GM18867 (cell line): Measurements from ENCODE around the gene ERH.

Experiments used
- ATAC-seq: cut with Tn5 transposase; IDR thresholded peaks from one replicate; pipeline ENCODE4 v1.9.1; 2021; ENCODE audit warnings: mild to moderate bottlenecking, moderate library complexity; ENCODE audit not compliant: unreplicated experiment

Gene ERH

GRCh38 chr14:69331206-69331605, 66.9 kb downstream of the ERH start:
- no peak for ATAC-seq
